Hepatocyte (in vitro differentiated cells): ENCODE data around the gene NRG3. TPM values are rescaled to one million over a fixed set of nuclear protein-coding genes. Genes with fewer than 3 reads are reported as not detected.

Source experiments
- DNase-seq: peaks from one replicate; pipeline ENCODE4 v3.0.0-alpha.2; 2016; ENCODE audit warnings: low spot score
- H2AFZ ChIP-seq: fragments of 200-600 bp; sonication (generic); 2 replicates; pipeline ENCODE4 v1.6.0; 2016; ENCODE audit warnings: antibody characterized with exemption, mild to moderate bottlenecking
- H3K27ac ChIP-seq: fragments of 200-600 bp; sonication (generic); 2 replicates; pipeline ENCODE4 v1.5.1; 2016; ENCODE audit warnings: mild to moderate bottlenecking
- H3K27me3 ChIP-seq: fragments of 200-600 bp; sonication (generic); 2 replicates; pipeline ENCODE4 v1.6.1; 2016
- H3K36me3 ChIP-seq: fragments of 200-600 bp; sonication (generic); replicated peaks from 2 replicates; pipeline ENCODE4 v1.5.1; 2016; ENCODE audit warnings: low read depth; ENCODE audit not compliant: insufficient read depth
- H3K4me1 ChIP-seq: fragments of 200-600 bp; sonication (generic); 2 replicates; pipeline ENCODE4 v1.5.1; 2016; ENCODE audit warnings: mild to moderate bottlenecking, moderate library complexity; ENCODE audit not compliant: insufficient read depth
- H3K4me2 ChIP-seq: fragments of 200-600 bp; sonication (generic); 2 replicates; pipeline ENCODE4 v1.6.0; 2016
- H3K4me3 ChIP-seq: fragments of 200-600 bp; sonication (generic); 2 replicates; pipeline ENCODE4 v1.5.1; 2016; ENCODE audit warnings: mild to moderate bottlenecking
- H3K79me2 ChIP-seq: fragments of 200-600 bp; sonication (generic); 2 replicates; pipeline ENCODE4 v1.6.0; 2017; ENCODE audit warnings: mild to moderate bottlenecking
- H3K9me2 ChIP-seq: fragments of 200-600 bp; sonication (generic); replicated peaks from 2 replicates; pipeline ENCODE4 v1.6.0; 2017; ENCODE audit warnings: mild to moderate bottlenecking; ENCODE audit not compliant: insufficient read depth
- H3K9me3 ChIP-seq: fragments of 200-600 bp; sonication (generic); 2 replicates; pipeline ENCODE4 v1.5.1; 2016; ENCODE audit warnings: low read depth, mild to moderate bottlenecking
- H4K20me1 ChIP-seq: fragments of 200-600 bp; sonication (generic); 2 replicates; pipeline ENCODE4 v1.6.0; 2016; ENCODE audit warnings: mild to moderate bottlenecking; ENCODE audit not compliant: insufficient read depth, poor library complexity, severe bottlenecking
- EZH2 ChIP-seq: fragments of 200-600 bp; sonication (generic); IDR thresholded peaks from 2 replicates; pipeline ENCODE4 v1.6.1; 2016; ENCODE audit warnings: antibody characterized with exemption, mild to moderate bottlenecking, borderline replicate concordance
- EZH2phosphoT487 ChIP-seq: fragments of 200-600 bp; sonication (generic); IDR thresholded peaks from one replicate; pipeline ENCODE4 v1.6.1; 2018; ENCODE audit warnings: antibody characterized with exemption, mild to moderate bottlenecking, low read depth, moderate library complexity; ENCODE audit not compliant: unreplicated experiment, severe bottlenecking
- WGBS: methylation state at CpG from one replicate; pipeline ENCODE4 v1.1.6; 2016; ENCODE audit warnings: low lambda C conversion rate; ENCODE audit errors: missing lambda C conversion rate; 5-methylcytosine and 5-hydroxymethylcytosine counted together
- polyA plus RNA-seq: library from polyadenylated mRNA; unstranded; fragments of >200 nt; fragmentation: Nextera tagmentation; extraction: Ambion mirVana; gene quantifications from 2 replicates; pipeline ENCODE4 v1.2.1, GENCODE V29; 2016
- total RNA-seq: library from RNA; depleted of rRNA; stranded (reverse); fragments of >200 nt; gene quantifications from 2 replicates; pipeline ENCODE4 v1.2.3, GENCODE V29; 2014
- TF ChIP-seq, protein P1 (sequence below): fragments of 200-600 bp; sonication (generic); IDR thresholded peaks from 2 replicates; pipeline ENCODE4 v1.5.1; 2016; ENCODE audit warnings: antibody characterized with exemption, mild to moderate bottlenecking; ENCODE audit not compliant: poor library complexity

NRG3 gene
- total and polyA plus RNA-seq, 2 experiments from 2014 or later = 0.57 to 2.0 TPM

DNA sequence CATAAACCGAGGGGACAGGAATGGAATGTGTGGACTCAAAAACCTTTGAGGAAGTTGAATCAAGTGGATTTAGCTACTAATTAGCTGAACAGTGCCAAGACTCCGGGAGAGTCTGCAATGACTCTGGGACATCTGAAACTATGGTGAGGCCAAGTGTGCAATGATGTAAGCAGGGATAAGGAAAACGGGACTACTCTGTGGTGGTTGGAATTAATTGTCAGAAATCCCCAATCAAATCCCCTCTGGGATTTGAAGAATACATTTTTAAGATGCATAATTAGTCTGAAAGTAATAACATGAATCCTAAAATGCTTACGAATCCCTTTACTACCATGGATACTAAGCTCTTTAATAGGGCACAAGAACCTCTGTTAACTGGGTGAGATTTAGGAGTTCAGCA lies 602.8 kb downstream of the NRG3 start:
- DNase-seq = no peak

DNA sequence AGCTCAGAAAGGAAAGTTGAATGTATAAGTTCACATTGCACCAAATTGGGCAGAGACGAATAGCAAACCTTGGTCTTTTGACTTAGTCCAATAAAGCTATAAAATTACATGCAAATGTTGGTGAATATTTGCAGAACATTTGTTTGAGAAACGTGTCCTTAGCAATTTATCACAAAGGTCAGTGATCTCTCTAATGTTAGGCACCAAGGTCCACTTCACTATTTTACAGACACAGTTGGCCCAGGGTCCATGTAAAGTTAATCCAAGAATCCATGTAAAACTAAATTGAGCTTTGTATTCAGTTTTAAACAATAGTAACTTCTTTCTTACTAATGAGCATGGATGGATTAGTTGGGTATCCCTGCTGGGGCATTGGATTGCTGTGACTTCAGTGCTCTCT lies 617.7 kb downstream of the NRG3 start:
- H3K4me1 ChIP-seq = no peaks in the 10 kb centered on the region
- no peaks in the 10 kb centered on the region for H4K20me1 ChIP-seq
- H3K9me2 ChIP-seq = no peaks in the 10 kb centered on the region
- 56% methylated on average over 2 of the region's 2 CpGs for WGBS
- no peak overlapping the region for H3K4me3 ChIP-seq
- H3K36me3 ChIP-seq = no peaks in the 10 kb centered on the region
- TF ChIP-seq, protein P1, sequence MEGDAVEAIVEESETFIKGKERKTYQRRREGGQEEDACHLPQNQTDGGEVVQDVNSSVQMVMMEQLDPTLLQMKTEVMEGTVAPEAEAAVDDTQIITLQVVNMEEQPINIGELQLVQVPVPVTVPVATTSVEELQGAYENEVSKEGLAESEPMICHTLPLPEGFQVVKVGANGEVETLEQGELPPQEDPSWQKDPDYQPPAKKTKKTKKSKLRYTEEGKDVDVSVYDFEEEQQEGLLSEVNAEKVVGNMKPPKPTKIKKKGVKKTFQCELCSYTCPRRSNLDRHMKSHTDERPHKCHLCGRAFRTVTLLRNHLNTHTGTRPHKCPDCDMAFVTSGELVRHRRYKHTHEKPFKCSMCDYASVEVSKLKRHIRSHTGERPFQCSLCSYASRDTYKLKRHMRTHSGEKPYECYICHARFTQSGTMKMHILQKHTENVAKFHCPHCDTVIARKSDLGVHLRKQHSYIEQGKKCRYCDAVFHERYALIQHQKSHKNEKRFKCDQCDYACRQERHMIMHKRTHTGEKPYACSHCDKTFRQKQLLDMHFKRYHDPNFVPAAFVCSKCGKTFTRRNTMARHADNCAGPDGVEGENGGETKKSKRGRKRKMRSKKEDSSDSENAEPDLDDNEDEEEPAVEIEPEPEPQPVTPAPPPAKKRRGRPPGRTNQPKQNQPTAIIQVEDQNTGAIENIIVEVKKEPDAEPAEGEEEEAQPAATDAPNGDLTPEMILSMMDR = no peak
- TF ChIP-seq EZH2phosphoT487 (no peak), EZH2 (no peak)
- H3K27ac ChIP-seq = no peak overlapping the region
- H3K27me3 ChIP-seq = no peaks in the 10 kb centered on the region
- no peak overlapping the region for H3K4me2 ChIP-seq
- no peaks in the 10 kb centered on the region for H3K9me3 ChIP-seq
- DNase-seq = no peak
- H3K79me2 ChIP-seq = no peaks in the 10 kb centered on the region
- no peak overlapping the region for H2AFZ ChIP-seq

More for the DNA sequence above, 602.8 kb downstream of the NRG3 start:
- no peaks in the 10 kb centered on the region for H3K9me3 ChIP-seq
- no peak overlapping the region for H3K4me3 ChIP-seq
- H3K27ac ChIP-seq = no peak overlapping the region
- H3K4me2 ChIP-seq = no peak overlapping the region
- H3K27me3 ChIP-seq = no peaks in the 10 kb centered on the region
- H3K4me1 ChIP-seq = no peaks in the 10 kb centered on the region
- H3K79me2 ChIP-seq = no peaks in the 10 kb centered on the region
- H3K9me2 ChIP-seq = no peaks in the 10 kb centered on the region
- no peaks in the 10 kb centered on the region for H4K20me1 ChIP-seq
- TF ChIP-seq, protein P1 = no peak
- TF ChIP-seq EZH2 = no peak
- TF ChIP-seq EZH2phosphoT487 = no peak
- no peaks in the 10 kb centered on the region for H3K36me3 ChIP-seq
- 53% methylated on average over 4 of the region's 4 CpGs for WGBS
- no peak overlapping the region for H2AFZ ChIP-seq

DNA sequence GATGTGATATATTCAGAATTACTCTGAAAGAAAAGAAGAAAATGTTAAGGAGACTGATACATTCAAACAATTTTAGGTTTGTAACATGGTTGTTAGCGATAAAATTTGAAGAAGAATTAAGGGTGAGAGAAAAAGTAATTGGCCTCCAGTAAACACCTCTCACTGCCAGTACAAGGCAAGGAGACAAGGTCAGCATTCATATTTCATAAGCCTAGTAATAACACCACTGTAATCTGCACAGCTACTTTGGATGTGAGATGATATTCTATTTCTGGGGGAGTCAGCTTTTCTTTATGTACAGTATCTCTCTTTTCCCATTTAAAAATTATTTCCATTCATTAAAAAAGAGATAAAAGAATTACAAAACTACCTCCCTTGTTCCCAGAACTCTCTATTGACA lies 621.1 kb downstream of the NRG3 start:
- Histone ChIP-seq H2AFZ (no peak overlapping the region), H4K20me1 (no peaks in the 10 kb centered on the region), H3K27me3 (no peaks in the 10 kb centered on the region), H3K9me2 (no peaks in the 10 kb centered on the region), H3K4me3 (no peak overlapping the region), H3K4me2 (no peak overlapping the region), H3K79me2 (no peaks in the 10 kb centered on the region), H3K4me1 (no peaks in the 10 kb centered on the region), H3K9me3 (no peaks in the 10 kb centered on the region), H3K36me3 (no peaks in the 10 kb centered on the region), H3K27ac (no peak overlapping the region)
- TF ChIP-seq, protein P1 = no peak
- TF ChIP-seq EZH2 = no peak
- TF ChIP-seq EZH2phosphoT487 = no peak
- 95% methylated on average over 1 of the region's 1 CpG for WGBS
- no peak for DNase-seq

DNA sequence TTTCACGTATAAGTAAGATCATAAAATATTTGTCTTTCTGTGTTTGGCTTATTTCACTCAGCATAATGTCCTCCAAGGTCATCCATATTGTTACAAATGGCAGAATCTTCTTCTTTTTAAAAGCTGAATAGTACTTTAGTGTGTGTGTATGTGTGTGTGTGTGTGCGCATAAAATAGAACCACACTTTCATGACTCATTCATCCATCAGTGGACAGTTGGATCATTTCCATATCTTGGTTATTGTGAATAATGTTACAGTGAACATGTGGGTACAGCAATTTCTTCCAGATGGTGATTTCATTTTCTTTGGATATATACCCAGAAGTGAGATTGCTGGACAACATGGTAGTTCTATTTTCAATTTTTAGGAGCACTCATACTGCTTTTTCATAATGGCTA lies 622.4 kb downstream of the NRG3 start:
- TF ChIP-seq, protein P1 = no peak
- TF ChIP-seq EZH2phosphoT487 = no peak
- TF ChIP-seq EZH2 = no peak
- H3K4me2 ChIP-seq = no peak overlapping the region
- no peak overlapping the region for H3K27ac ChIP-seq
- no peaks in the 10 kb centered on the region for H3K4me1 ChIP-seq
- 85% methylated on average over 2 of the region's 2 CpGs for WGBS
- H4K20me1 ChIP-seq = no peaks in the 10 kb centered on the region
- no peaks in the 10 kb centered on the region for H3K36me3 ChIP-seq
- H3K4me3 ChIP-seq = no peak overlapping the region
- H3K27me3 ChIP-seq = no peaks in the 10 kb centered on the region
- DNase-seq = no peak
- H3K9me2 ChIP-seq = no peaks in the 10 kb centered on the region
- no peaks in the 10 kb centered on the region for H3K9me3 ChIP-seq
- no peaks in the 10 kb centered on the region for H3K79me2 ChIP-seq
- H2AFZ ChIP-seq = no peak overlapping the region
